Mesothelial cell of epicardium (in vitro differentiated cells): ENCODE data around the gene LRRC61. TPM values are rescaled to one million over a fixed set of nuclear protein-coding genes. Genes with fewer than 3 reads are reported as not detected.

Source experiments
- DNase-seq, 2 experiments: peaks; one replicate each; pipeline ENCODE4 v3.0.0; 2021; ENCODE audit warnings: low spot score in 2 of 2; ENCODE audit not compliant: unreplicated experiment in 2 of 2
- H3K27ac Mint-ChIP-seq: 2 replicates; pipeline ENCODE4 v1.8.0; 2021; ENCODE audit warnings: mixed read lengths
- H3K27me3 Mint-ChIP-seq: 2 replicates; pipeline ENCODE4 v1.8.0; 2021; ENCODE audit warnings: low read depth, mixed read lengths
- H3K36me3 Mint-ChIP-seq: 2 replicates; pipeline ENCODE4 v1.8.0; 2021; ENCODE audit warnings: mixed read lengths
- H3K4me1 Mint-ChIP-seq: 2 replicates; pipeline ENCODE4 v1.8.0; 2021; ENCODE audit warnings: mixed read lengths
- H3K4me3 Mint-ChIP-seq: 2 replicates; pipeline ENCODE4 v1.8.0; 2021; ENCODE audit warnings: mild to moderate bottlenecking, moderate library complexity, mixed read lengths
- H3K9me3 Mint-ChIP-seq: 2 replicates; pipeline ENCODE4 v1.8.0; 2021; ENCODE audit warnings: mixed read lengths
- CTCF ChIP-seq: fragments of 200-600 bp; sonication (generic); IDR thresholded peaks from one replicate; pipeline ENCODE4 v1.5.0; 2021; ENCODE audit warnings: antibody characterized with exemption; ENCODE audit not compliant: unreplicated experiment
- total RNA-seq: library from RNA; stranded (reverse); gene quantifications from 3 replicates; pipeline ENCODE4 v1.2.1, GENCODE V29; 2021

The LRRC61 gene
- total RNA-seq, 1 donor from 2014 or later, result 4.0 TPM

GRCh38 chr7:150346922-150347321 is 23.8 kb downstream of the LRRC61 start:
- Mint-ChIP-seq H3K9me3 (peaks cover 11% of the 10 kb centered on the region), H3K4me3 (no peak overlapping the region), H3K4me1 (peaks cover 4% of the 10 kb centered on the region), H3K27ac (no peak overlapping the region), H3K36me3 (peaks cover 3% of the 10 kb centered on the region), H3K27me3 (peaks cover 20% of the 10 kb centered on the region)
- no peak for TF ChIP-seq CTCF
- no peak for DNase-seq

DNA sequence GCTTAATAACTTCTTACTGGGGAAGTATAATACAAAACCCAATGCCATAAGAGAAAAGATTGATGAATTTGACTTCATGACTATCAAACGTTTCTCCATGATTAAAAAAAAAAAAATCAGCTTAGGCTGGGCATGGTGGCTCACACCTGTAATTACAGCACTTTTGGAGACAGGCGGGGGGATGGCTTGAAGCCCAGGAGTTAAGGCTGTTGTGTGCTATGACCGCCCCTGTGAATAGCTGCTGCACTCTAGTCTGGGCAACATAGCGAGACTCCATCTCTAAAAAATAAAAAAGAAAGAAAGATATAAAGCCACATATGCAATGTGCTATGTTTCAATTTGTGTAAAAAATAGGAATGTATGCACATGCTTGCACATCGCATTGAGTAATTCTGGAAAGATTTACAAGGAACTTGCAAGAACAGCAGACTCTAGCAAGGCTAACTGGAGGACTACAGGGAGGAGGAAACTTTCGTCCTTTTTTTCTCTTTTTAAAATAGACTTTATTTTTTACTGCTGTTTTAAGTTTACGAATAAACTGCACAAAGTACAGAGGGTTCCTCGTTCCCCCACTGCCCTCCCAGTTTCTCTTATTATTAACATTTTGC is 28.5 kb downstream of the LRRC61 start:
- Mint-ChIP-seq H3K36me3 (no peaks in the 10 kb centered on the region), H3K4me3 (no peak overlapping the region), H3K4me1 (no peaks in the 10 kb centered on the region), H3K27me3 (no peaks in the 10 kb centered on the region), H3K9me3 (no peaks in the 10 kb centered on the region), H3K27ac (no peak overlapping the region)
- DNase-seq, result no peak
- TF ChIP-seq CTCF, result no peak

DNA sequence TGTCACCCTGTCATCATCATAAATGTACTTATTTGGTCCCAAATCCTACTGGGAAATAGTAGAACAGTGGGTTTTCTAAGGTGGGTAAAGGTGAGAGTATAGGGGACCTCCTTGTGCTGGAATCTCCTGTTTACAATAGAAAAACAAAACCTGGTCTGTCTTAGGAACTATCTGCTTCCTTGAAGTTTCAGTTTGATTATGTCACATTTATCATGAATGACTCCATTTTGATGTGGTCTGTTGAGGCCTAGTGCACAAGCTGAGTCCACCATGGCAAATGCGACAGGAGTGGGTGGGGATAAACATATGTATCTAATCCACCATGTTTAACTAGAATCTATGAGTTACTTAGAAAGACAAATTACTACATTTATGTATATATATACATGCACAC is 32.5 kb downstream of the LRRC61 start:
- H3K4me3 Mint-ChIP-seq, result no peak overlapping the region
- H3K9me3 Mint-ChIP-seq, result no peaks in the 10 kb centered on the region
- peaks cover 2% of the 10 kb centered on the region for H3K4me1 Mint-ChIP-seq
- H3K36me3 Mint-ChIP-seq, result no peaks in the 10 kb centered on the region
- DNase-seq, result no peak
- TF ChIP-seq CTCF, result no peak
- H3K27me3 Mint-ChIP-seq, result no peaks in the 10 kb centered on the region
- no peak overlapping the region for H3K27ac Mint-ChIP-seq

- H3K9me3 Mint-ChIP-seq, result no peaks in the 10 kb centered on the region
- H3K27ac Mint-ChIP-seq, result no peak overlapping the region
- no peak overlapping the region for H3K4me3 Mint-ChIP-seq
- H3K4me1 Mint-ChIP-seq, result peaks cover 5% of the 10 kb centered on the region
- no peaks in the 10 kb centered on the region for H3K27me3 Mint-ChIP-seq
- no peak for DNase-seq
- no peaks in the 10 kb centered on the region for H3K36me3 Mint-ChIP-seq
- TF ChIP-seq CTCF, result peak; percentile 71
Measured at GRCh38 chr7:150356265-150356897, 33.2 kb downstream of the LRRC61 start.

DNA sequence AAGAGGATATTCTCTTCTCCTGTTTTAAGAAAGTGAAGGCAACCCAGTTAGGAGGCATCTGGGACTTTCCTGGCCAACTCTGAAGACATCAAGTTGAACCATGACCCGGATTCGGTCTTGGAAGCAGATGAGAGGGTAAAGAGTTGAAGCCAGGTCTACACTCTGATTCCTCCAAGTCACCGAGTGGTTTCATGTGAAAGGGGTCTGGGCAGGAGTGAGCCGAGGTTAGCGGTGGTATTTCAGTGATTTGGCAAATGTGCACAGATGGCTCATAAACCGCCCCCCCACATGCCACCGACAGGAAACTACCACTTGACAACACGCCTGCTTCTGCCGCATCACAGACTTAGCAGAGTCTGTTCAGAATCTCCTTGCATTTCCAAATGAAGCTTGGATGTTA is 34.1 kb downstream of the LRRC61 start:
- no peak for TF ChIP-seq CTCF
- Mint-ChIP-seq H3K27me3 (no peaks in the 10 kb centered on the region), H3K4me3 (no peak overlapping the region), H3K4me1 (peaks cover 14% of the 10 kb centered on the region), H3K27ac (no peak overlapping the region), H3K9me3 (no peaks in the 10 kb centered on the region), H3K36me3 (no peaks in the 10 kb centered on the region)
- no peak for DNase-seq
